Psoas muscle (tissue), 8 donors: ENCODE results near the gene RNF215. TPM values are rescaled to one million over a fixed set of nuclear protein-coding genes. Genes with fewer than 3 reads are reported as not detected.
A peak's percentile ranks its signal among the peaks of the same experiment; 100 is the strongest.

Source experiments
- ATAC-seq, 4 donors: fragments of 200-7000 bp; cut with Tn5 transposase; one replicate each; pipeline ENCODE4 v1.9.1; 2020; ENCODE audit warnings: moderate library complexity in 3 of 4, mild to moderate bottlenecking in 2 of 4
- DNase-seq, 2 donors: peaks; one replicate each; pipeline ENCODE4 v3.0.0-alpha.2; 2020
- H3K27ac ChIP-seq: fragments of 200-600 bp; one replicate; pipeline ENCODE4 v1.8.0; 2022
- H3K27me3 ChIP-seq, 3 donors: fragments of 200-600 bp in 1 of 3; one replicate each; pipeline versions ENCODE4 v1.6.1 to v1.8.0; 2013 to 2022; ENCODE audit warnings: low read length in 2 of 3, mild to moderate bottlenecking in 2 of 3, moderate library complexity in 1 of 3; ENCODE audit not compliant: insufficient read depth in 3 of 3
- H3K36me3 ChIP-seq, 2 donors: fragments of 200-600 bp in 1 of 2; one replicate each; pipeline versions ENCODE4 v1.6.1 to v1.8.0; 2013 to 2022; ENCODE audit warnings: low read depth in 1 of 2, mild to moderate bottlenecking in 1 of 2, moderate library complexity in 1 of 2; ENCODE audit not compliant: insufficient read depth in 1 of 2
- H3K4me1 ChIP-seq: fragments of 200-600 bp; one replicate; pipeline ENCODE4 v1.8.0; 2022
- H3K4me3 ChIP-seq: fragments of 200-600 bp; one replicate; pipeline ENCODE4 v1.8.0; 2022; ENCODE audit warnings: mild to moderate bottlenecking
- H3K9me3 ChIP-seq: fragments of 200-600 bp; one replicate; pipeline ENCODE4 v1.8.0; 2022
- WGBS, 3 donors: extraction: QIAGEN DNeasy Blood & Tissue Kit; methylation state at CpG; one replicate each; pipeline versions ENCODE4 v1.1.6 to v1.1.7; 2013; 5-methylcytosine and 5-hydroxymethylcytosine counted together
- intact Hi-C, 2 donors: fragments of 100-400 bp; cut with DNase I; formaldehyde crosslinking; loops; one replicate each; pipeline versions ENCODE4 v1.11.0 to v1.14.2; 2022
- polyA plus RNA-seq, 3 donors: library from polyadenylated mRNA; stranded (reverse); fragments of 200-250 nt; gene quantifications; one replicate each; pipeline ENCODE4 v1.2.3, GENCODE V29; 2013
- total RNA-seq, 4 donors: library from RNA; stranded (reverse); fragmentation: NEBNext Ultra II Directional in 2 of 4; extraction: Animal tissue kit (Norgen Biotek cat#: 25700) in 2 of 4; gene quantifications; one replicate each; pipeline versions ENCODE4 v1.2.1 to v1.2.4, GENCODE V29; 2021 to 2023
- TF ChIP-seq, protein P1 (sequence below): fragments of 200-600 bp; IDR thresholded peaks from one replicate; pipeline ENCODE4 v1.8.0; 2022; ENCODE audit warnings: antibody characterized with exemption
- donor health status: healthy with polysubstance abuse.
- donor health status: DM: no; HTN: no; CAD: no; lungs with moderate emphysema.
- donor health status: Bipolar disorder and iron deficiency.
- donor health status: healthy.
- donor health status: DM: yes; HTN: yes; CAD: no.
- donor health status: DM: no; HTN: no; CAD: no.
- donor health status: DM: no; HTN: no; CAD: no.
- donor health status: DM: yes; HTN: yes; CAD: no.

RNF215 gene
- total and polyA plus RNA-seq, 7 donors: 5.7 to 13.8 (median 8.8) TPM

- TF ChIP-seq, protein P1, sequence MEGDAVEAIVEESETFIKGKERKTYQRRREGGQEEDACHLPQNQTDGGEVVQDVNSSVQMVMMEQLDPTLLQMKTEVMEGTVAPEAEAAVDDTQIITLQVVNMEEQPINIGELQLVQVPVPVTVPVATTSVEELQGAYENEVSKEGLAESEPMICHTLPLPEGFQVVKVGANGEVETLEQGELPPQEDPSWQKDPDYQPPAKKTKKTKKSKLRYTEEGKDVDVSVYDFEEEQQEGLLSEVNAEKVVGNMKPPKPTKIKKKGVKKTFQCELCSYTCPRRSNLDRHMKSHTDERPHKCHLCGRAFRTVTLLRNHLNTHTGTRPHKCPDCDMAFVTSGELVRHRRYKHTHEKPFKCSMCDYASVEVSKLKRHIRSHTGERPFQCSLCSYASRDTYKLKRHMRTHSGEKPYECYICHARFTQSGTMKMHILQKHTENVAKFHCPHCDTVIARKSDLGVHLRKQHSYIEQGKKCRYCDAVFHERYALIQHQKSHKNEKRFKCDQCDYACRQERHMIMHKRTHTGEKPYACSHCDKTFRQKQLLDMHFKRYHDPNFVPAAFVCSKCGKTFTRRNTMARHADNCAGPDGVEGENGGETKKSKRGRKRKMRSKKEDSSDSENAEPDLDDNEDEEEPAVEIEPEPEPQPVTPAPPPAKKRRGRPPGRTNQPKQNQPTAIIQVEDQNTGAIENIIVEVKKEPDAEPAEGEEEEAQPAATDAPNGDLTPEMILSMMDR: no peak
- Histone ChIP-seq H3K4me1 (no peaks in the 10 kb centered on the region), H3K27me3 (no peaks in the 10 kb centered on the region), H3K9me3 (no peaks in the 10 kb centered on the region), H3K4me3 (no peak overlapping the region), H3K36me3 (peaks cover 0 to 3% of the 10 kb centered on the region in 2 donors), H3K27ac (no peak overlapping the region)
- ATAC-seq: no peak
- intact Hi-C loops: no loop called here
- DNase-seq: no peak
- WGBS, 3 donors: 82 to 88% (median 88%) methylated on average over 10 of the region's 10 CpGs
Observed at GRCh38 chr22:30361916-30362650, 25.1 kb downstream of the RNF215 start.

- no peaks in the 10 kb centered on the region for H3K9me3 ChIP-seq
- peaks cover 25% of the 10 kb centered on the region for H3K4me1 ChIP-seq
- no peak for DNase-seq
- ATAC-seq: no peak
- no peak overlapping the region for H3K27ac ChIP-seq
- H3K4me3 ChIP-seq: no peak overlapping the region
- intact Hi-C loops: loop anchor here in 1 of 2 donors (10.0 kb wide), 1 partner anchor 66 kb away; the partner anchor contains the start of gene MTFP1
- WGBS, 3 donors: 87 to 92% (median 89%) methylated on average over 6 of the region's 6 CpGs
- TF ChIP-seq, protein P1: no peak
- no peaks in the 10 kb centered on the region for H3K27me3 ChIP-seq
- H3K36me3 ChIP-seq: peaks cover 0 to 5% of the 10 kb centered on the region in 2 donors
Observed at GRCh38 chr22:30358541-30358940, 28.7 kb downstream of the RNF215 start.

GRCh38 chr22:30357650-30358215, 29.5 kb downstream of the RNF215 start:
- intact Hi-C loops: loop anchor here in 1 of 2 donors (10.0 kb wide), 1 partner anchor 67 kb away; the partner anchor contains the start of gene MTFP1
- 44 to 52% (median 51%) methylated on average over 21 to 22 of the region's 22 CpGs for WGBS, 3 donors

GRCh38 chr22:30357236-30357570, 30.0 kb downstream of the RNF215 start:
- peaks cover 25% of the 10 kb centered on the region for H3K4me1 ChIP-seq
- WGBS, 3 donors: 2 to 13% (median 3%) methylated on average over 9 of the region's 9 CpGs
- no peaks in the 10 kb centered on the region for H3K27me3 ChIP-seq
- peak overlapping the region; percentile 98 for H3K27ac ChIP-seq
- DNase-seq (no peak), ATAC-seq (no peak)
- intact Hi-C loops: loop anchor here in 1 of 2 donors (10.0 kb wide), 1 partner anchor 68 kb away; the partner anchor contains the start of gene MTFP1
- H3K36me3 ChIP-seq: peaks cover 3 to 16% of the 10 kb centered on the region in 2 donors
- no peaks in the 10 kb centered on the region for H3K9me3 ChIP-seq
- peak overlapping the region; percentile 83 for H3K4me3 ChIP-seq
- TF ChIP-seq, protein P1: no peak

More at GRCh38 chr22:30357650-30358215, 29.5 kb downstream of the RNF215 start:
- DNase-seq: no peak
- Histone ChIP-seq H3K4me1 (peaks cover 25% of the 10 kb centered on the region), H3K9me3 (no peaks in the 10 kb centered on the region), H3K27ac (no peak overlapping the region), H3K4me3 (peak overlapping the region; percentile 83), H3K27me3 (no peaks in the 10 kb centered on the region), H3K36me3 (peaks cover under 1 to 11% of the 10 kb centered on the region in 2 donors)
- no peak for ATAC-seq
- TF ChIP-seq, protein P1: no peak
